ENCODE measurements around the gene ZNF835.
A peak's percentile ranks its signal among the peaks of the same experiment; 100 is the strongest.
"Not testable (repeated sequence)": the region's sequence is repeated elsewhere in the genome, so short reads cannot be mapped to it uniquely, and the experiment has no call there.

The ZNF835 gene

GRCh38 chr19:56671613-56671994 lies at the start of gene ZNF835:
ZNF835 (minus strand) TSS chr19:56671757; CDS start chr19:56665198, 6,559 bp downstream.
- peak; percentile 75 for DNase-seq (ENCODE audit: low read depth in 2 of 2)

GRCh38 chr19:56720281-56720680 lies 48.7 kb upstream of the ZNF835 start:
- DNase-seq (ENCODE audit: low read depth in 2 of 2) = no peak

- DNase-seq (ENCODE audit: low read depth in 2 of 2) = no peak
Observed at GRCh38 chr19:56718231-56718630, 46.7 kb upstream of the ZNF835 start.

GRCh38 chr19:56712611-56713276 lies 41.2 kb upstream of the ZNF835 start:
- DNase-seq (ENCODE audit: low read depth in 2 of 2) = no peak

GRCh38 chr19:56710437-56710836 lies 38.9 kb upstream of the ZNF835 start:
- no peak for DNase-seq (ENCODE audit: low read depth in 2 of 2)

- DNase-seq (ENCODE audit: low read depth in 2 of 2) = no peak
Observed at GRCh38 chr19:56707821-56708220, 36.3 kb upstream of the ZNF835 start.

- no peak for DNase-seq (ENCODE audit: low read depth in 2 of 2)
Observed at GRCh38 chr19:56705939-56706338, 34.4 kb upstream of the ZNF835 start.

- no peak for DNase-seq (ENCODE audit: low read depth in 2 of 2)
Observed at GRCh38 chr19:56701895-56702294, 30.3 kb upstream of the ZNF835 start.

GRCh38 chr19:56699552-56699951 lies 28.0 kb upstream of the ZNF835 start:
- DNase-seq (ENCODE audit: low read depth in 2 of 2) = no peak

GRCh38 chr19:56692206-56692895 lies 20.8 kb upstream of the ZNF835 start:
- DNase-seq (ENCODE audit: low read depth in 2 of 2) = no peak

GRCh38 chr19:56690670-56691069 lies 19.1 kb upstream of the ZNF835 start:
- DNase-seq (ENCODE audit: low read depth in 2 of 2) = no peak

- no peak for DNase-seq (ENCODE audit: low read depth in 2 of 2)
Observed at GRCh38 chr19:56689198-56689597, 17.6 kb upstream of the ZNF835 start.

GRCh38 chr19:56687031-56687430 lies 15.5 kb upstream of the ZNF835 start:
- DNase-seq (ENCODE audit: low read depth in 2 of 2) = no peak

- DNase-seq (ENCODE audit: low read depth in 2 of 2) = no peak
Observed at GRCh38 chr19:56683116-56683515, 11.6 kb upstream of the ZNF835 start.

GRCh38 chr19:56681702-56682101 lies 10.1 kb upstream of the ZNF835 start:
- DNase-seq (ENCODE audit: low read depth in 2 of 2) = no peak

- no peak for DNase-seq (ENCODE audit: low read depth in 2 of 2)
Observed at GRCh38 chr19:56678205-56678604, 6.6 kb upstream of the ZNF835 start.

- not testable (repeated sequence) for DNase-seq (ENCODE audit: low read depth in 2 of 2)
Observed at GRCh38 chr19:56672610-56673009, 1.1 kb upstream of the ZNF835 start.

GRCh38 chr19:56670961-56671612 lies 470 bp downstream of the ZNF835 start:
- DNase-seq (ENCODE audit: low read depth in 2 of 2) = no peak

GRCh38 chr19:56670401-56670960 lies 1.1 kb downstream of the ZNF835 start:
- DNase-seq (ENCODE audit: low read depth in 2 of 2) = no peak

- no peak for DNase-seq (ENCODE audit: low read depth in 2 of 2)
Observed at GRCh38 chr19:56668676-56669075, 2.9 kb downstream of the ZNF835 start.

GRCh38 chr19:56667311-56667870 lies 4.2 kb downstream of the ZNF835 start:
- no peak for DNase-seq (ENCODE audit: low read depth in 2 of 2)

GRCh38 chr19:56664511-56664910 lies 7.0 kb downstream of the ZNF835 start:
- DNase-seq (ENCODE audit: low read depth in 2 of 2) = no peak
